ENCODE measurements around the gene KCNE5.
"Not testable (repeated sequence)": the region's sequence is repeated elsewhere in the genome, so short reads cannot be mapped to it uniquely, and the experiment has no call there.

The KCNE5 gene

GRCh38 chrX:109624641-109625616, at the start of gene KCNE5:
Gene KCNE5, minus strand, starts transcription at chrX:109625172. Its CDS starts 152 bp downstream, at chrX:109625020.
- DNase-seq (ENCODE audit: low read depth, low spot score) = no peak

GRCh38 chrX:109672239-109672638, 47.3 kb upstream of the KCNE5 start:
- DNase-seq (ENCODE audit: low read depth, low spot score) = no peak

- not testable (repeated sequence) for DNase-seq (ENCODE audit: low read depth, low spot score)
Observed at GRCh38 chrX:109671170-109671569, 46.2 kb upstream of the KCNE5 start.

- DNase-seq (ENCODE audit: low read depth, low spot score) = no peak
Observed at GRCh38 chrX:109667986-109668385, 43.0 kb upstream of the KCNE5 start.

GRCh38 chrX:109660435-109661143, 35.6 kb upstream of the KCNE5 start:
- DNase-seq (ENCODE audit: low read depth, low spot score) = no peak

- no peak for DNase-seq (ENCODE audit: low read depth, low spot score)
Observed at GRCh38 chrX:109658391-109658790, 33.4 kb upstream of the KCNE5 start.

GRCh38 chrX:109657364-109657763, 32.4 kb upstream of the KCNE5 start:
- not testable (repeated sequence) for DNase-seq (ENCODE audit: low read depth, low spot score)

GRCh38 chrX:109656774-109657173, 31.8 kb upstream of the KCNE5 start:
- DNase-seq (ENCODE audit: low read depth, low spot score) = no peak

GRCh38 chrX:109655502-109656201, 30.7 kb upstream of the KCNE5 start:
- DNase-seq (ENCODE audit: low read depth, low spot score) = no peak

GRCh38 chrX:109654516-109655109, 29.6 kb upstream of the KCNE5 start:
- DNase-seq (ENCODE audit: low read depth, low spot score) = no peak

- DNase-seq (ENCODE audit: low read depth, low spot score) = not testable (repeated sequence)
Observed at GRCh38 chrX:109644671-109645070, 19.7 kb upstream of the KCNE5 start.

GRCh38 chrX:109643687-109644086, 18.7 kb upstream of the KCNE5 start:
- DNase-seq (ENCODE audit: low read depth, low spot score) = no peak

- no peak for DNase-seq (ENCODE audit: low read depth, low spot score)
Observed at GRCh38 chrX:109638158-109638557, 13.2 kb upstream of the KCNE5 start.

- not testable (repeated sequence) for DNase-seq (ENCODE audit: low read depth, low spot score)
Observed at GRCh38 chrX:109637477-109637876, 12.5 kb upstream of the KCNE5 start.

GRCh38 chrX:109635146-109635545, 10.2 kb upstream of the KCNE5 start:
- DNase-seq (ENCODE audit: low read depth, low spot score) = no peak

GRCh38 chrX:109632906-109633504, 8.0 kb upstream of the KCNE5 start:
- no peak for DNase-seq (ENCODE audit: low read depth, low spot score)

- DNase-seq (ENCODE audit: low read depth, low spot score) = no peak
Observed at GRCh38 chrX:109629310-109629709, 4.3 kb upstream of the KCNE5 start.

- no peak for DNase-seq (ENCODE audit: low read depth, low spot score)
Observed at GRCh38 chrX:109626637-109627036, 1.7 kb upstream of the KCNE5 start.

- DNase-seq (ENCODE audit: low read depth, low spot score) = no peak
Observed at GRCh38 chrX:109623997-109624396, 975 bp downstream of the KCNE5 start.

- no peak for DNase-seq (ENCODE audit: low read depth, low spot score)
Observed at GRCh38 chrX:109622270-109622669, 2.7 kb downstream of the KCNE5 start.

GRCh38 chrX:109619771-109620170, 5.2 kb downstream of the KCNE5 start:
- DNase-seq (ENCODE audit: low read depth, low spot score) = no peak
